HepG2 (cell line): ENCODE results near the gene ZBTB46. TPM values are rescaled to one million over a fixed set of nuclear protein-coding genes. Genes with fewer than 3 reads are reported as not detected.

Experiments used
- AGO2 ChIP-seq: fragments of 200-400 bp; formaldehyde crosslinking; optimal IDR thresholded peaks from 2 replicates; pipeline ENCODE3; 2017; ENCODE audit warnings: mild to moderate bottlenecking, low read depth, low read length, moderate library complexity
- BRD4 ChIP-seq: sonication (generic); formaldehyde crosslinking; IDR thresholded peaks from 2 replicates; pipeline ENCODE4 v1.4.0; 2020; ENCODE audit warnings: missing genetic modification reagents
- HIVEP1 ChIP-seq: sonication (generic); formaldehyde crosslinking; IDR thresholded peaks from 2 replicates; pipeline ENCODE4 v1.4.0; 2020; ENCODE audit warnings: mild to moderate bottlenecking, missing genetic modification reagents
- HOXA7 ChIP-seq: sonication (generic); formaldehyde crosslinking; IDR thresholded peaks from 2 replicates; pipeline ENCODE4 v1.8.1; 2022; ENCODE audit warnings: mild to moderate bottlenecking, missing genetic modification reagents, moderate library complexity
- KDM1A ChIP-seq: IDR thresholded peaks from 2 replicates; pipeline ENCODE4 v1.6.1; 2016; ENCODE audit warnings: missing compliant biosample characterization
- MIER3 ChIP-seq: IDR thresholded peaks from 2 replicates; pipeline ENCODE4 v1.6.1; 2016; ENCODE audit warnings: missing compliant biosample characterization, borderline replicate concordance
- MTF1 ChIP-seq: sonication (generic); formaldehyde crosslinking; IDR thresholded peaks from 2 replicates; pipeline ENCODE4 v1.5.0; 2020; ENCODE audit warnings: missing genetic modification reagents
- NKX3-1 ChIP-seq: sonication (generic); formaldehyde crosslinking; IDR thresholded peaks from 2 replicates; pipeline ENCODE4 v1.5.0; 2020; ENCODE audit warnings: missing genetic modification reagents
- NR1H2 ChIP-seq: sonication (generic); formaldehyde crosslinking; IDR thresholded peaks from 2 replicates; pipeline ENCODE4 v1.8.1; 2022; ENCODE audit warnings: low read depth, missing genetic modification reagents, borderline replicate concordance
- POLR2G ChIP-seq: fragments of 200-400 bp; formaldehyde crosslinking; IDR thresholded peaks from 2 replicates; pipeline ENCODE4 v1.6.1; 2018; ENCODE audit warnings: mild to moderate bottlenecking, low read depth, low read length, moderate library complexity
- RBAK ChIP-seq: sonication (generic); formaldehyde crosslinking; IDR thresholded peaks from 2 replicates; pipeline ENCODE4 v1.5.1; 2020; ENCODE audit warnings: mild to moderate bottlenecking, missing genetic modification reagents
- SAP130 ChIP-seq: IDR thresholded peaks from 2 replicates; pipeline ENCODE4 v1.6.1; 2016; ENCODE audit warnings: low read depth
- SRSF1 ChIP-seq: fragments of 200-400 bp; formaldehyde crosslinking; optimal IDR thresholded peaks from 2 replicates; pipeline ENCODE3; 2017; ENCODE audit warnings: mild to moderate bottlenecking, low read depth, low read length, moderate library complexity
- SSRP1 ChIP-seq: IDR thresholded peaks from 2 replicates; pipeline ENCODE4 v1.6.1; 2016; ENCODE audit warnings: control low read depth
- UBTF ChIP-seq: sonication (generic); formaldehyde crosslinking; IDR thresholded peaks from 2 replicates; pipeline ENCODE4 v1.4.0; 2020; ENCODE audit warnings: mild to moderate bottlenecking, missing genetic modification reagents
- ZNF136 ChIP-seq: sonication (generic); formaldehyde crosslinking; IDR thresholded peaks from 2 replicates; pipeline ENCODE4 v1.8.1; 2022; ENCODE audit warnings: low read depth, mild to moderate bottlenecking, moderate library complexity, missing genetic modification reagents
- ZNF292 ChIP-seq: sonication (generic); formaldehyde crosslinking; IDR thresholded peaks from 2 replicates; pipeline ENCODE4 v1.8.1; 2022; ENCODE audit warnings: mild to moderate bottlenecking, low read depth, missing genetic modification reagents, borderline replicate concordance
- ZNF296 ChIP-seq: sonication (generic); formaldehyde crosslinking; conservative IDR thresholded peaks from 2 replicates; pipeline ENCODE4 v1.5.0; 2020; ENCODE audit warnings: mild to moderate bottlenecking, missing genetic modification reagents
- ZNF780A ChIP-seq: sonication (generic); formaldehyde crosslinking; IDR thresholded peaks from 2 replicates; pipeline ENCODE4 v1.8.0; 2022; ENCODE audit warnings: mild to moderate bottlenecking, missing genetic modification reagents, moderate library complexity
- ZZZ3 ChIP-seq: sonication (generic); formaldehyde crosslinking; IDR thresholded peaks from 2 replicates; pipeline ENCODE4 v1.4.0; 2020; ENCODE audit warnings: missing genetic modification reagents, mild to moderate bottlenecking, borderline replicate concordance
- polyA plus RNA-seq, 8 experiments: library from polyadenylated mRNA; depleted of rRNA in 3 of 8; stranded (reverse) in 7 of 8; unstranded in 1 of 8; fragments of >200 nt; fragmentation: Illumina TruSeq in 4 of 8; extraction: Trizol in 4 of 8; gene quantifications; 2 replicates each; pipeline versions ENCODE4 v1.2.1 to v1.2.3, GENCODE V29; 2011 to 2016; ENCODE audit warnings: low read depth in 4 of 8, missing spikeins in 1 of 8, mixed read lengths in 1 of 8; ENCODE audit not compliant: insufficient read depth in 1 of 8
- total RNA-seq, 5 experiments: library from RNA; depleted of rRNA; stranded (reverse); fragments of >200 nt; fragmentation: Illumina TruSeq; extraction: Trizol; gene quantifications; 2 replicates each; pipeline ENCODE4 v1.2.3, GENCODE V29; 2016; ENCODE audit warnings: low read depth in 1 of 5
- TF ChIP-seq, protein P1 (sequence below): sonication (generic); formaldehyde crosslinking; IDR thresholded peaks from 2 replicates; pipeline ENCODE4 v1.4.0; 2020; ENCODE audit warnings: missing genetic modification reagents
- TF ChIP-seq, protein P2 (sequence below): IDR thresholded peaks from 2 replicates; pipeline ENCODE4 v1.6.1; 2016
- TF ChIP-seq, protein P3 (sequence below): sonication (generic); formaldehyde crosslinking; IDR thresholded peaks from 2 replicates; pipeline ENCODE4 v1.4.0; 2020; ENCODE audit warnings: mild to moderate bottlenecking, missing genetic modification reagents, borderline replicate concordance
- TF ChIP-seq, protein P4 (sequence below): sonication (generic); formaldehyde crosslinking; IDR thresholded peaks from 2 replicates; pipeline ENCODE4 v1.5.1; 2020; ENCODE audit warnings: missing genetic modification reagents, mild to moderate bottlenecking, borderline replicate concordance

ZBTB46 gene
- total and polyA plus RNA-seq, 2 of the 13 experiments (the other 11 are each of a cell fraction or from before 2014, with no cell fraction given), result 1.6 to 13.5 TPM

GRCh38 chr20:63863798-63864544, 32.9 kb upstream of the ZBTB46 start (continued):
- TF ChIP-seq, protein P1, sequence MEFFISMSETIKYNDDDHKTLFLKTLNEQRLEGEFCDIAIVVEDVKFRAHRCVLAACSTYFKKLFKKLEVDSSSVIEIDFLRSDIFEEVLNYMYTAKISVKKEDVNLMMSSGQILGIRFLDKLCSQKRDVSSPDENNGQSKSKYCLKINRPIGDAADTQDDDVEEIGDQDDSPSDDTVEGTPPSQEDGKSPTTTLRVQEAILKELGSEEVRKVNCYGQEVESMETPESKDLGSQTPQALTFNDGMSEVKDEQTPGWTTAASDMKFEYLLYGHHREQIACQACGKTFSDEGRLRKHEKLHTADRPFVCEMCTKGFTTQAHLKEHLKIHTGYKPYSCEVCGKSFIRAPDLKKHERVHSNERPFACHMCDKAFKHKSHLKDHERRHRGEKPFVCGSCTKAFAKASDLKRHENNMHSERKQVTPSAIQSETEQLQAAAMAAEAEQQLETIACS (CRISPR knock-in tag), result peak; percentile 78
- TF ChIP-seq ZNF292, result no peak
- no peak; the same call in 1 of the 2 replicates for TF ChIP-seq BRD4 (CRISPR knock-in tag)
- no peak; the same call in 1 of the 2 replicates for TF ChIP-seq ZNF780A (CRISPR knock-in tag)
- peak; percentile 76; the same call in 1 of the 2 replicates for TF ChIP-seq NR1H2 (CRISPR knock-in tag)
- peak; percentile 66; the same call in 1 of the 2 replicates for TF ChIP-seq RBAK (CRISPR knock-in tag)
- TF ChIP-seq, protein P2, sequence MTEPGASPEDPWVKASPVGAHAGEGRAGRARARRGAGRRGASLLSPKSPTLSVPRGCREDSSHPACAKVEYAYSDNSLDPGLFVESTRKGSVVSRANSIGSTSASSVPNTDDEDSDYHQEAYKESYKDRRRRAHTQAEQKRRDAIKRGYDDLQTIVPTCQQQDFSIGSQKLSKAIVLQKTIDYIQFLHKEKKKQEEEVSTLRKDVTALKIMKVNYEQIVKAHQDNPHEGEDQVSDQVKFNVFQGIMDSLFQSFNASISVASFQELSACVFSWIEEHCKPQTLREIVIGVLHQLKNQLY (CRISPR knock-in tag), result peak; percentile 54; the same call in 1 of the 2 replicates
- no peak for TF ChIP-seq MTF1
- TF ChIP-seq AGO2, result peak; percentile 85
- peak; percentile 98 for TF ChIP-seq SAP130 (CRISPR knock-in tag)
- TF ChIP-seq ZNF136, result peak; percentile 88
- TF ChIP-seq SRSF1, result no peak
- peak; percentile 35; the same call in 1 of the 2 replicates for TF ChIP-seq HIVEP1
- TF ChIP-seq UBTF (CRISPR knock-in tag), result peak; percentile 72
- peak; percentile 91 for TF ChIP-seq MIER3 (CRISPR knock-in tag)
- TF ChIP-seq, protein P3, sequence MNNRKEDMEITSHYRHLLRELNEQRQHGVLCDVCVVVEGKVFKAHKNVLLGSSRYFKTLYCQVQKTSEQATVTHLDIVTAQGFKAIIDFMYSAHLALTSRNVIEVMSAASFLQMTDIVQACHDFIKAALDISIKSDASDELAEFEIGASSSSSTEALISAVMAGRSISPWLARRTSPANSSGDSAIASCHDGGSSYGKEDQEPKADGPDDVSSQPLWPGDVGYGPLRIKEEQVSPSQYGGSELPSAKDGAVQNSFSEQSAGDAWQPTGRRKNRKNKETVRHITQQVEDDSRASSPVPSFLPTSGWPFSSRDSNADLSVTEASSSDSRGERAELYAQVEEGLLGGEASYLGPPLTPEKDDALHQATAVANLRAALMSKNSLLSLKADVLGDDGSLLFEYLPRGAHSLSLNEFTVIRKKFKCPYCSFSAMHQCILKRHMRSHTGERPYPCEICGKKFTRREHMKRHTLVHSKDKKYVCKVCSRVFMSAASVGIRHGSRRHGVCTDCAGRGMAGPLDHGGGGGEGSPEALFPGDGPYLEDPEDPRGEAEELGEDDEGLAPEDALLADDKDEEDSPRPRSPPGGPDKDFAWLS (CRISPR knock-in tag), result peak; percentile 96
- TF ChIP-seq POLR2G, result peak; percentile 64
- peak; percentile 59; the same call in 1 of the 2 replicates for TF ChIP-seq SSRP1 (CRISPR knock-in tag)
- TF ChIP-seq ZNF296 (CRISPR knock-in tag), result peak; percentile 85
- TF ChIP-seq KDM1A (CRISPR knock-in tag), result peak; percentile 86
- peak; percentile 96; the same call in 1 of the 2 replicates for TF ChIP-seq ZZZ3
- TF ChIP-seq, protein P4, sequence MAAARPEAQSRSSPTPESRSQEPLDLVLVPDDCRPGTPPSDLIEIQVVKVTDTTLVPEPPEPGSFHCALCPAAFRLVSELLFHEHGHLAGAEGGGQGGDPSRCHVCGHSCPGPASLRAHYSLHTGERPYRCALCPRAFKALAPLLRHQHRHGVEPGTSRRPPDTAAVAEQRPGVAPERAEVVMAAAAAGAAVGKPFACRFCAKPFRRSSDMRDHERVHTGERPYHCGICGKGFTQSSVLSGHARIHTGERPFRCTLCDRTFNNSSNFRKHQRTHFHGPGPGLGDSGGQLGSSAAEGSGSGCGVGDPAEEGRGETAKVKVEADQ (CRISPR knock-in tag), result no peak; the same call in 1 of the 2 replicates
- peak; percentile 73; the same call in 1 of the 2 replicates for TF ChIP-seq NKX3-1
- TF ChIP-seq HOXA7, result no peak
